Parathyroid adenoma (tissue), 2 donors: ENCODE results near the gene ABHD17A.

Source experiments
- H2AFZ ChIP-seq: fragments of 300-600 bp; sonication (generic); one replicate; pipeline ENCODE4 v1.7.0; 2017; ENCODE audit warnings: antibody characterized with exemption, mild to moderate bottlenecking
- H3K27ac ChIP-seq: fragments of 300-600 bp; sonication (generic); one replicate; pipeline ENCODE4 v1.7.0; 2017
- H3K27me3 ChIP-seq: fragments of 300-600 bp; sonication (generic); one replicate; pipeline ENCODE4 v1.7.0; 2017; ENCODE audit warnings: low read length; ENCODE audit not compliant: control insufficient read depth, insufficient read depth
- H3K36me3 ChIP-seq: fragments of 300-600 bp; sonication (generic); one replicate; pipeline ENCODE4 v1.7.0; 2017; ENCODE audit warnings: low read length; ENCODE audit not compliant: control insufficient read depth, insufficient read depth
- H3K4me1 ChIP-seq: fragments of 300-600 bp; sonication (generic); one replicate; pipeline ENCODE4 v1.7.0; 2017; ENCODE audit warnings: control low read depth
- H3K4me2 ChIP-seq: fragments of 300-600 bp; sonication (generic); one replicate; pipeline ENCODE4 v1.7.0; 2017; ENCODE audit warnings: low read length
- H3K4me3 ChIP-seq: fragments of 300-600 bp; sonication (generic); one replicate; pipeline ENCODE4 v1.7.0; 2017; ENCODE audit warnings: low read depth, low read length
- H3K79me2 ChIP-seq: fragments of 300-600 bp; sonication (generic); one replicate; pipeline ENCODE4 v1.7.0; 2017; ENCODE audit warnings: control low read depth
- H3K9ac ChIP-seq: fragments of 300-600 bp; sonication (generic); one replicate; pipeline ENCODE4 v1.7.0; 2017; ENCODE audit warnings: mild to moderate bottlenecking
- H3K9me3 ChIP-seq: fragments of 300-600 bp; sonication (generic); one replicate; pipeline ENCODE4 v1.7.0; 2017; ENCODE audit warnings: low read length; ENCODE audit not compliant: control insufficient read depth
- TF ChIP-seq, protein P1 (sequence below): fragments of 300-600 bp; sonication (generic); IDR thresholded peaks from one replicate; pipeline ENCODE4 v1.7.0; 2017; ENCODE audit warnings: antibody characterized with exemption, mild to moderate bottlenecking
- donor health status: primary hyperparathyroidism.

Gene ABHD17A

GRCh38 chr19:1851654-1852580, 33.4 kb downstream of the ABHD17A start:
- H3K4me2 ChIP-seq: no peak overlapping the region
- no peak overlapping the region for H3K4me3 ChIP-seq
- TF ChIP-seq, protein P1, sequence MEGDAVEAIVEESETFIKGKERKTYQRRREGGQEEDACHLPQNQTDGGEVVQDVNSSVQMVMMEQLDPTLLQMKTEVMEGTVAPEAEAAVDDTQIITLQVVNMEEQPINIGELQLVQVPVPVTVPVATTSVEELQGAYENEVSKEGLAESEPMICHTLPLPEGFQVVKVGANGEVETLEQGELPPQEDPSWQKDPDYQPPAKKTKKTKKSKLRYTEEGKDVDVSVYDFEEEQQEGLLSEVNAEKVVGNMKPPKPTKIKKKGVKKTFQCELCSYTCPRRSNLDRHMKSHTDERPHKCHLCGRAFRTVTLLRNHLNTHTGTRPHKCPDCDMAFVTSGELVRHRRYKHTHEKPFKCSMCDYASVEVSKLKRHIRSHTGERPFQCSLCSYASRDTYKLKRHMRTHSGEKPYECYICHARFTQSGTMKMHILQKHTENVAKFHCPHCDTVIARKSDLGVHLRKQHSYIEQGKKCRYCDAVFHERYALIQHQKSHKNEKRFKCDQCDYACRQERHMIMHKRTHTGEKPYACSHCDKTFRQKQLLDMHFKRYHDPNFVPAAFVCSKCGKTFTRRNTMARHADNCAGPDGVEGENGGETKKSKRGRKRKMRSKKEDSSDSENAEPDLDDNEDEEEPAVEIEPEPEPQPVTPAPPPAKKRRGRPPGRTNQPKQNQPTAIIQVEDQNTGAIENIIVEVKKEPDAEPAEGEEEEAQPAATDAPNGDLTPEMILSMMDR: no peak
- H3K9ac ChIP-seq: no peak overlapping the region
- H3K27me3 ChIP-seq: no peaks in the 10 kb centered on the region
- no peaks in the 10 kb centered on the region for H3K9me3 ChIP-seq
- H3K79me2 ChIP-seq: peaks cover 18% of the 10 kb centered on the region
- H2AFZ ChIP-seq: no peak overlapping the region
- H3K4me1 ChIP-seq: peaks cover 6% of the 10 kb centered on the region
- H3K27ac ChIP-seq: no peak overlapping the region
- no peaks in the 10 kb centered on the region for H3K36me3 ChIP-seq

DNA sequence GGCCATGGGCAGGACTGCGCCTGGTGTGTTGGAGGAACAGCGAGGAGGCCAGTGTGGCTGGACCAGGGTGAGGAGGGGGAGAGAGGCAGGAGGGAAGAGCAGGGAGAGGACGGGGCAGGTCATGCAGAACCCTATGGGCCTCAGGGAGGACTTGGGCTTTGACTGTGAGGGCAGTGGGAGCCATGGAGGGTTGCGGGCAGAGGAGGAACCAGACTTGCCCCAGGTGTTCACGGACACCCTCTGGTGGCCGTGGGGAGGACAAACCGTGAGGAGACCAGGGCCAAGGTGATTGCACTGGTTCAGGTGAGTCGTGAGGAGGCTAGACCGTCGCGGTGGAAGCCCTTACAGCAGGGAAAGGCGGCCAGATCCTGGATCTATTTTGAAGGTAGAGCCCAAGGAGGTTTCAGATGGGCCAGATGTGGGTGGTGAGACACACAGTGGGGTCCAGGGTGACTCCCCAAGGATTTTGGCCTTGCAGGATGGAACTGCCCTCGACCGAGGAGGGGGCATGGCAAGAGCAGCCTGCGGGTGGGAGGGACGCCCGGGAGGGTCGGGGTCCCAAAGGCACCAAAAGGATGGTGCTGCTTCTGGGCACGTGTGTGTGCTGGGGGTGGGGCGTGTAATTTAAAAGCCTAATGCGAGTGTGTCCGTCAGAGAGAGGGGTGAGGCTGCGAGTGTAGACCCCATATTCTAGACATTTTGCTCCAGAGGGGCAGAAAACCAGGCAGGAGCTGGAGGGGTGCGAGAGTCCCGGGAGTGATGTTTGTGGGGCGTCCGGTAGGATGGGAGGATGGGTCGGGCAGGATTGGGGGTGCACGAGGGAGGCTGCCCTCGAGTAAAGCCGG, 34.3 kb downstream of the ABHD17A start:
- Histone ChIP-seq H3K36me3 (no peaks in the 10 kb centered on the region), H3K4me2 (no peak overlapping the region), H3K79me2 (peaks cover 22% of the 10 kb centered on the region), H3K4me1 (peaks cover 15% of the 10 kb centered on the region), H3K4me3 (no peak overlapping the region), H3K9me3 (no peaks in the 10 kb centered on the region), H3K9ac (no peak overlapping the region), H2AFZ (no peak overlapping the region), H3K27me3 (no peaks in the 10 kb centered on the region), H3K27ac (no peak overlapping the region)
- TF ChIP-seq, protein P1: no peak

- Histone ChIP-seq H3K4me1 (peaks cover 16% of the 10 kb centered on the region), H3K27me3 (no peaks in the 10 kb centered on the region), H3K4me3 (no peak overlapping the region), H3K79me2 (peaks cover 31% of the 10 kb centered on the region), H3K4me2 (no peak overlapping the region), H2AFZ (no peak overlapping the region), H3K27ac (no peak overlapping the region), H3K36me3 (no peaks in the 10 kb centered on the region), H3K9me3 (no peaks in the 10 kb centered on the region), H3K9ac (no peak overlapping the region)
- TF ChIP-seq, protein P1: no peak
Measured at GRCh38 chr19:1849886-1850398, 35.4 kb downstream of the ABHD17A start.

DNA sequence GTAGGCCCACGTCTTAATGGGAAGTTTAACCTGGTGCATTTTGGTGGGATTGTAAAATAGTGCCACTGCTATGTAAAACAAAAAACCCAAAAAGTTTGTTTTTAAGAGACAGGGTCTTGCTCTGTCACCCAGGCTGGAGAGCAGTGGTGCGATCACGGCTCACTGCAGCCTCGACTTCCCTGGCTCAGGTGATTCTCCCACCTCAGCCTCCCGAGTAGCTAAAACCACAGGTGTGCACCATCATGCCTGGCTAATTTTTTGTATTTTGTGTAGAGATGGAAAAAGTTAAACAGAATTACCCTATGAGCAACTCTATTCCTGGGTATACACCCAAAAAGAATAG, 36.2 kb downstream of the ABHD17A start:
- peak overlapping the region; percentile 89 for H3K4me3 ChIP-seq

More for the DNA sequence above, 36.2 kb downstream of the ABHD17A start:
- Histone ChIP-seq H2AFZ (no peak overlapping the region), H3K4me2 (peak overlapping the region; percentile 29), H3K27me3 (no peaks in the 10 kb centered on the region), H3K9me3 (no peaks in the 10 kb centered on the region), H3K79me2 (peaks cover 39% of the 10 kb centered on the region), H3K9ac (no peak overlapping the region), H3K27ac (peak overlapping the region; percentile 100), H3K4me1 (peaks cover 16% of the 10 kb centered on the region), H3K36me3 (no peaks in the 10 kb centered on the region)
- TF ChIP-seq, protein P1: no peak
